Kidney capillary endothelial cell (primary cell): ENCODE data around the gene TNFAIP8L3.
"Not testable (repeated sequence)": the region's sequence is repeated elsewhere in the genome, so short reads cannot be mapped to it uniquely, and the experiment has no call there.

Experiments
- DNase-seq: peaks from one replicate; pipeline ENCODE4 v3.0.0-alpha.2; 2018; ENCODE audit warnings: low spot score

TNFAIP8L3 gene

GRCh38 chr15:51094606-51095569, at the start of gene TNFAIP8L3:
Gene TNFAIP8L3 (minus strand): TSS chr15:51094906. CDS start chr15:51094595, 311 bp downstream.
- no peak for DNase-seq

DNA sequence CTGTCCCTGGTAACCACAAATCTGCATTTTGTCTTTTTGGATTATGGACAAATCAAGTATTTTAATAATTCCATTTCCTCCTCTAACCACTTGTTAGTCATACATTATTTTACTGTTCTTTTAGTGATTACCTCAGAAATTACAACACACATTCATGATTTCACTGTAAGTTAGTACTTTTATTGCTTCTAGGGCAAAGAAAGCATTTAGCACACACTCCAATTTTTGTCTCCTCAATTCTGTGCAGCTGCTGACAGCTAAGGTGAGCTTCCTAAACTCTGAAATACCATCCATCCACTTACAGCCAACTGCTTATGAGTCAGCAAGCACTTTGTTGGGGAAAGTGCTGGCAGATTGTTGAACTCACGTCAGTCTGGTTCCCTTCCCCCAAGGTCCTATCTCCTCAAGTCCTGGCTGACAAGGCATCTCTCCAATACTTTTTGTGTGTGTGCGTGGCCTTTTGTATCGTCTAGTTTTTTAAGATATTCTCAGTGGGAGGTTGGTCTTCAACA, 49.4 kb upstream of the TNFAIP8L3 start:
- no peak for DNase-seq

DNA sequence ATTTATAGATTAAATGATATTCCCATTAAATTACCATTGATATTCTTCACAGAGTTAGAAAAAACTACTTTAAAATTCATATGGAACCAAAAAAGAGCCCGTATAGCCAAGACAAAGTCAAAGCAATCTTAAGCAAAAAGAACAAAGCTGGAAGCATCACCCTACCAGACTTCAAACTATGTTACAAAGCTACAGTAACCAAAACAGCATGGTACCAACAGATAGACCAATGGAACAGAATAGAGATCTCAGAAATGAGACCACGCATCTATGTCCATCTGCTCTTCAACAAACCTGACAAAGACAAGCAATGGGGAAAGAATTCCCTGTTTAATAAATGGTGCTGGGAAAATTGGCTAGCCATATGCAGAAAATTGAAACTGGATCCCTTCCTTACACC, 45.6 kb upstream of the TNFAIP8L3 start:
- not testable (repeated sequence) for DNase-seq

DNA sequence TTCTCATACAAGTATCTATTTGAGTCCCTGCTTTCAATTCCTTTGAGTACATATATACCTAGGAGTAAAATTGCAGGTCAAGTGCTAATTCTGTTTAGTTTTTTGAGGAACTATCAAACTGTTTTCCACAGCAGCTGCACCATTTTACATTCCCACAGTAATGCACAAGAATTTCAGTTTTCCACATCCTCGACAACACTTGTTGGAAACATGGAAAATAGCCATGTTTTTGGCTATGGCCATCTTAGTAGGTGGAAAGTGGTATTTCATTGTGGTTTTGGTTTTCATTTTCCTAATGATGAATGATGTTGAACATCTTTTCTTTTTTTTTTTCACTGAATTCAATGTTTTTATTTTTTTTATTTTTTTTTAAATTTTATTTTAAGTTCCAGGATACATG, 44.4 kb upstream of the TNFAIP8L3 start:
- no peak for DNase-seq

DNA sequence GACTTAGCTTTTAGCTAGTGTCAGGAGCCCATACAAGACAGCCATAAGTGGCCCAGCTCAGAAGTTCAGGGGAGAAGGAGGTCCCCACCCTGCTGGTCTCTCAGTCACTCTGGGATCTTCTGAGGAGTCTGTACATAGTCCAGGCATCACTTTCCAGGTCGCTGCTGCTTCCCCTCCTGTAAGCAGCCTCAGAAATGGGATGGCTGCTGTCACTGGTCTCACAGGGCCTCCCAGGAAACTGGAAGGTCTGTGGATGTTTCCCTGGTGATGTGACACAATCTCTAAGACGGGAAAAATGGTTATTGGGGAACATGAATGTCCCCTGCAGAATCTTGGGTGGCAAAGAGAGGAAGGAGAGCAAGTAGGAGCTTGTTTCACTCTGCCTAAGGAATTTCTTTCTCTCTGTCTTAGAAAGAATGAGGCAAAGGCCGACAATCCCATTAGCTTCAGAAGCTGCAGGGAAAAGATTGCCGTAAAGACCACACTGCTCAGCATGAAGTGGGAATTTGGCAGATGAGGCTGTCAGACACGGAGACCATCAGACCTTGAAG, 43.2 kb upstream of the TNFAIP8L3 start:
- no peak for DNase-seq

DNA sequence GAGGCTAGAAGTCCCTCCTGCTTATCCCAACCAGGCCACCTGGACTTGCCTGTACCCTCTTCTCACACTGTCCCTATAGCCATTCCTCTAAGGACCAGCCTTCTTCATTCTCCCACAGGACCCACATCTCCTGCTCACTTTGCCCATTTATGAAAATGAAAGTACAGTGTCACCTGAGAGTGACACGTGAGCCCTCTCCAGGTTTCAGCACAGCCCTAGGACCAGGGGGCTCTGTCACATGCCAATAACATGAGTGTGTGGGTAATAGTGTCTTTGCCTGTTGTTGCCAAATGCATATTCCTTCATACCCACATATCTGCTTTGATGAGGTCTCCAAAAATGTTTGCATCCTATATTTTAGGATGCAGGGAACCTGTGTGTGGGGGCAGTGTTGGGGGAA, 42.3 kb upstream of the TNFAIP8L3 start:
- no peak for DNase-seq

GRCh38 chr15:51135276-51135675, 40.6 kb upstream of the TNFAIP8L3 start:
- no peak for DNase-seq

GRCh38 chr15:51134416-51135199, 39.9 kb upstream of the TNFAIP8L3 start:
- no peak for DNase-seq

DNA sequence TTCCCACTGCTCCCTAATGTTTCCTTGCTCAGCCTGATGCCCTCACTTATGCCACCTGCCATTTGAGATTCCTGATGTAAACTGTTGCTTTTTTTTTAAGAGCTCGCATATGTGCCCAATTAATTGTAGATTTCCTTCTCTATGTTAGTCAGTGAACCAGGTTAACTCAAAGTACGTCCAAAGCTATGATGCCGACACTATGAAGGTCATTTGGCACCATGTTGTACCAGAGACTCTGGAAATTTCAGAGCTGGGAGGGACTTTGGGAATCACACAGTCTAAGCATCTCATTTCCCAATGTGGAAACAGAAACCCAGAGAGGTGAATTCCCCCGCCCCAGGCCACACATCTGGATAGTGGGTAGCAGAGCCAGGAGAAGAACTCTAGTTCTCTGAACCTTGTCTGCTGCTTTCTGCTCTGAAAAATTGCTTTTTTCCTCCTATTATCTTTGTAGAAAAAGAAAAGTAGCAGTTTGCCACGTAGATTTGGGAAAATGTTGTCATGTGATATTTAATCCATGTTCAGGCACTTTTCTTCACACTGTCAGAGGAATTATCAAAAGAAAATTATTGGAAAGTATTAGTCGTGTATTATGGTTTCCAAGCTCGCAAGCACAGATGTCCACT, 38.5 kb upstream of the TNFAIP8L3 start:
- no peak for DNase-seq

GRCh38 chr15:51132384-51133139, 37.9 kb upstream of the TNFAIP8L3 start:
- peak; percentile 80 for DNase-seq

DNA sequence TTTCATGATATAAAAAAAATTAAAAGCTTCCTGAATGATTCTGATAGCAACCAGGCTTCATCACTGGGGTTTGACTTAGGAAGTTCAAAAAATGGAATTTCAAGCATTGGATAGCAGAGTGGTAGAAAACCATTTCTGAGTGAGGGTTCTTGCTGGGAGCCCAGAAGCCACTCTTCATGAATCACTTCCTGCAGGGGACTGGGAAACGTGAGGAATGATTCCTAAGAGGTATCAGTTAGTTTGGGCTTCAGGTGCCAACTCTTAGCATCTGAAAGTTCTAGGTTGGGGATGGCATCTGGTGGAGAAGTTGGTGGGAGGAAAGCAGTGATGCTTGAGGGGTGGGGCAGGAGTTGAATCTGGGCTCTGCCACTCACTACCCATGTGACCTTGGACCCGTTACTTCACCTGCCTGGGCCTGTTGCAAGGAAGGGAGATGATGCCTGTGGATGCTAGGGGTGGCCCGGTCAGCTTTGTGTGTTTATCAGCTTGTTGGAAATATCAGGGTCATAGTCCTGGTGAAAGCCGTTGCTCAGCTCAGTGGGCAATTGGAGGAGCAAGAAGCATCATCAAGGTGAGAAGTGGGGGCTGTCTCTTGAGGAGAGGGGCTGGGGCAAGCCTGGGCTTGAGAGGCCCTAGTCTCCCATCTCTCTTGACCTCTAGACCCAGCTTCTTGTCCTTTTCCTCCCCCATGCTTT, 37.0 kb upstream of the TNFAIP8L3 start:
- no peak for DNase-seq

DNA sequence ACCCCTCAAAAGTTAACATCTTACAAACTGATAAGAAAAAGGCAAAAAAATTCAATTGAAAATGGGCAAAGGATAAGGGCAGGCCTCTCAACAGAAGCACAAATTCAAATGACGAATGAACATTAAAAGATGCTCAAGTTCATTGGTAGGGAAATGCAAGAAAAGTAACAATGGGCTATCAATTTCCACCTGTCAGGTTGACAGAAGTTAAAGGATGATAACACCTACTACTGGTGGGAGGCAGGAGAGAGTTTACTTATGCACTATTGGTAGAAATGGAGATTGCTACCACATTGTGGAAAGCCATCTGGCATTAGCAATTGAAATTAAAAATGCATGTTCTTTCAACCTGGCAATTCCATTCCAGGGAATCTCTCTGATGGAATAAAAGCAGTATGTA, 35.6 kb upstream of the TNFAIP8L3 start:
- no peak for DNase-seq

GRCh38 chr15:51129535-51130188, 35.0 kb upstream of the TNFAIP8L3 start:
- no peak for DNase-seq

- DNase-seq, result no peak
Measured at GRCh38 chr15:51128701-51129100, 34.0 kb upstream of the TNFAIP8L3 start.

DNA sequence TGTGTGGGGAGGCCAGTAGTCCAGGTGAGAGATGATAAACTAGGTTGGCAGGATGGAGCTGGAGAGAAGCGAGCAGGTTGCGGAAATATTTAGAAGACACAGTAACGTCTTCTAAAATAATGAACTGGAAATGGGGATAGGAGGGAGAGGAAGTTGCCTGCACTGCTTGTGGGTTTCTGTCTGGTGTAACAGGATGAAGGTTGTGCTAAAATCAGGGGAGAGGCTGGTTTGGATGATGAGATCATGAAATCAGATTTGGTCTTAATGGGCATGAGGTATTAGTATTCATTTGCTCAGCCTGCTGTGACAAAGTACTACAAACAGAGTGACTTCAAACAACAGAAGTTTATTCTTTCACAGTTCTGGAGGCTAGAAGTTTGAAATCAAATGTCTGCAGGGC, 32.1 kb upstream of the TNFAIP8L3 start:
- no peak for DNase-seq

DNA sequence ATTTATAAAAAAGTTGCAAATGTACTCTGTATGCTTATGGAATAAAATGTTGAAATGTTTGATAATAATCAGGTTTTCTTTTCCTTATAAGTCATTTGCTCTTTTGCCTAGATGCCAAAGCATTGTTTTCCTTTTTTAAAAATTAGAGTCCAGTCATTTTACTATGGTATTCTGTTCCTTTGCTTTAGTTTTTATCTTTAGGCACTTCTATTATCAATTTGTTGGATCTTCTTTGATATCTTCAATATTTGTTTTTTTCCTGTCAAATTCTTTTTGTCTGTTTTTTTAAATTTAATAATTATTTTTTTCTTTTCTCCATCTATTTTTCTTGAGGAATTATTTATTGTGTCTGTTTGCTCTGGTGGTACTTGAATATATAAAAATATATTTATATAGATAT, 28.3 kb upstream of the TNFAIP8L3 start:
- not testable (repeated sequence) for DNase-seq

DNA sequence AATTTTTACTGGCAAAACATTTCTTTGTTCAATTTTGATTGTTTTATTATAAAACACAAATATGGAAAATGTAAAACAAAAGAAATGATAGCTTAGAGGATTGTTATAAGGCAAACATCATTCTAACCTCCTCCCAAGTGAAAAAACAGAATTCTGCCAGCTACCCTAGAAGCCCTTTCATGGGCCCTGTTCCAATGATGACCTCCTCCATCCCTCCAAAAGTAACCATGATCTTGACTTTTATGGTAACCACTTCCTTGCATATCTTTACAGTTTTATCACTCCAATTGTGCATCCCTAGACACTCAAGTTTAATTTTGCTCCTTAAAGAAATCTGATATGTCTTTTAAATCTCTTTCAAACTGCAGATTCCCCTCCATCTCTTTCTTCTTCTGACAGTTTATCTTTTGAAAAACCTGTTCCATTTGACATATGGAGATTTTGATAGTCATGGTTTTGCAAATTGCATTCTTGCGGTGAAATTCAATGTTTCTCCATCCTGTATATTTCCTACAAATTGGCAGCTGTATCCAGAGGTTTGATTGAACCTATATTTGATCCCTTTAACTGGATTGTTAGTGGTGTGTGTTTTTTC, 27.0 kb upstream of the TNFAIP8L3 start:
- DNase-seq, result no peak

DNA sequence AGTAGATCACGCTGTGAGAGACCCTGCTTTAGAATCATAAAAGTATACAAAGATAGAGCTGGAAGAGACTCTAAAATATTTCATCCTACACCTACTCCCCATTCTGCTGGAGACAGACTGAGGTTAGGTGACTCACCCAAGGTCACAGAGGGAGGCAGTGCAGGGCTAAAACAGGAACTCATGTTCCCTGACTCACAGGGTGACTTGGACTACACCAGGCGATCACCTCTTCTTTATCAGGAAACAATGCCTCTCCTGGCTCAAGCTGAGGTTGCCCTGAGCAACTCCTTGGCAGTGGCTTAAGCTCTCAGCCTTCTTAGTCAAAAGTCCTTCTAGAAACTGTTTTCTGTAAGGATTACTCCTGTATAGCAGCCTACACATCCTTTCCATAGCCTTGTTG, 26.4 kb upstream of the TNFAIP8L3 start:
- peak; percentile 98 for DNase-seq

- DNase-seq, result no peak
Measured at GRCh38 chr15:51119120-51119519, 24.4 kb upstream of the TNFAIP8L3 start.

- DNase-seq, result no peak
Measured at GRCh38 chr15:51117270-51117669, 22.6 kb upstream of the TNFAIP8L3 start.
